H1 (cell line): ENCODE data around the gene PARK7.

Experiments
- CTCF ChIP-seq, 3 experiments: IDR thresholded peaks; 1 replicate in 2 of 3; 2 replicates in 1 of 3; pipeline versions ENCODE4 v1.5.1 to v1.6.1; 2011; ENCODE audit warnings: low read length in 3 of 3, mild to moderate bottlenecking in 3 of 3, inconsistent platforms in 2 of 3, low read depth in 1 of 3, moderate library complexity in 1 of 3; ENCODE audit not compliant: insufficient read depth in 1 of 3; ENCODE audit errors: control extremely low read depth in 1 of 3
- EZH2 ChIP-seq: fragments of 200-600 bp; sonication (generic); IDR thresholded peaks from 2 replicates; pipeline ENCODE4 v1.7.1; 2012; ENCODE audit warnings: low read depth, mild to moderate bottlenecking, moderate library complexity, low read length, inconsistent platforms; ENCODE audit not compliant: severe bottlenecking
- POLR2A ChIP-seq, 2 experiments: IDR thresholded peaks; 1 replicate in 1 of 2; 2 replicates in 1 of 2; pipeline ENCODE4 v1.6.1; 2011; ENCODE audit warnings: low read depth in 2 of 2, low read length in 2 of 2, mild to moderate bottlenecking in 2 of 2; ENCODE audit errors: control extremely low read depth in 1 of 2
- SIN3A ChIP-seq, 2 experiments: IDR thresholded peaks in 1 of 2; conservative IDR thresholded peaks in 1 of 2; 2 replicates each; pipeline ENCODE4 v1.6.1; 2011 to 2012; ENCODE audit warnings: low read length in 2 of 2, improper control_type of control experiment in 1 of 2, low read depth in 1 of 2, mild to moderate bottlenecking in 1 of 2
- SP2 ChIP-seq: IDR thresholded peaks from 2 replicates; pipeline ENCODE4 v1.6.1; 2012; ENCODE audit warnings: mild to moderate bottlenecking, low read length, inconsistent platforms
- TCF12 ChIP-seq: IDR thresholded peaks from 2 replicates; pipeline ENCODE4 v1.6.1; 2011; ENCODE audit warnings: low read depth, mild to moderate bottlenecking, low read length

GRCh38 chr1:7995437-7995836 is 33.9 kb downstream of the PARK7 start:
- no peak for TF ChIP-seq SIN3A (conservative IDR thresholded peaks at IDR 0.05 in 1 of 2, IDR thresholded peaks at IDR 0.05 in 1 of 2; ENCODE audit: low read depth in 1 of 2, low read length in 2 of 2)
- TF ChIP-seq POLR2A (IDR thresholded peaks at IDR 0.05; ENCODE audit: control extremely low read depth in 1 of 2, low read depth in 2 of 2, low read length in 2 of 2), result no peak
- TF ChIP-seq CTCF (IDR thresholded peaks at IDR 0.05; ENCODE audit: control extremely low read depth in 1 of 3, insufficient read depth in 1 of 3, low read depth in 1 of 3, low read length in 3 of 3), result no peak
- no peak for TF ChIP-seq EZH2
- TF ChIP-seq SP2, result no peak
- TF ChIP-seq TCF12, result no peak
